ENCODE data around the gene STRIP1. TPM values are rescaled to one million over a fixed set of nuclear protein-coding genes. Genes with fewer than 3 reads are reported as not detected.

Gene STRIP1
- total RNA-seq, 1 donor: 50.3 TPM

DNA sequence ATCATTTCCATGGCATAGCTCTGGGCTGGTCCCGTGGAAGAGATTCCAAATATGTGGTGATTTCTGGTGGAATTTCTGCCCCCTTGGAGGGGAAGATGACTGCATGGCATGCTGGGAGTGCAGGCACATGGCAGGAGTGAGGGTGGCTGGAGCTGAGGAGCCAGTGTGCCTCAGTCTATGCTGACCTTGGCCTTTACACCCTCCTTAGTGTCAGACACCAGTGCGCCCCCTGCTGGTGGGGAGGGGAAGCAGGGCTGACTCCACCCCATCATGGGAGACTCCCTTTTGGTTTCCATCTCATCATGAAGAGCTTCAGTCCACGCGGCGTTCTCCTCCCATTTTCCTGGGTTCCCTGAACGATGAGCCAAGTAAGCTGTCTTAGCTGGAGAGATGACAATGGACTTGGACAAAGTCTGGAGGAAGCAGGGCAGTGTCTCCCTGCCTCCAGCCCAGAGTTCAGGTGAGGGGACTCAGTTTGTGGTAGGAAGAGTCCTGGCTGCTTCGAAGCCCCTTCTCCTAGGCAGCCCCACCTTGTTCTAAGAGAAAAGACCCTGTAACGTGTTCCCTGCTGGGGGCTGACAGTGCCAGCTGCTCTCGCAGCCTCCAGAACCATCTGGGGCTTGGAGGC is 25.7 kb downstream of the STRIP1 start:
- H3K4me3 ChIP-seq (ENCODE audit: low read depth, low read length): no peak overlapping the region
- peak; percentile 16 for DNase-seq (ENCODE audit: low read depth)
- TF ChIP-seq, protein P1, sequence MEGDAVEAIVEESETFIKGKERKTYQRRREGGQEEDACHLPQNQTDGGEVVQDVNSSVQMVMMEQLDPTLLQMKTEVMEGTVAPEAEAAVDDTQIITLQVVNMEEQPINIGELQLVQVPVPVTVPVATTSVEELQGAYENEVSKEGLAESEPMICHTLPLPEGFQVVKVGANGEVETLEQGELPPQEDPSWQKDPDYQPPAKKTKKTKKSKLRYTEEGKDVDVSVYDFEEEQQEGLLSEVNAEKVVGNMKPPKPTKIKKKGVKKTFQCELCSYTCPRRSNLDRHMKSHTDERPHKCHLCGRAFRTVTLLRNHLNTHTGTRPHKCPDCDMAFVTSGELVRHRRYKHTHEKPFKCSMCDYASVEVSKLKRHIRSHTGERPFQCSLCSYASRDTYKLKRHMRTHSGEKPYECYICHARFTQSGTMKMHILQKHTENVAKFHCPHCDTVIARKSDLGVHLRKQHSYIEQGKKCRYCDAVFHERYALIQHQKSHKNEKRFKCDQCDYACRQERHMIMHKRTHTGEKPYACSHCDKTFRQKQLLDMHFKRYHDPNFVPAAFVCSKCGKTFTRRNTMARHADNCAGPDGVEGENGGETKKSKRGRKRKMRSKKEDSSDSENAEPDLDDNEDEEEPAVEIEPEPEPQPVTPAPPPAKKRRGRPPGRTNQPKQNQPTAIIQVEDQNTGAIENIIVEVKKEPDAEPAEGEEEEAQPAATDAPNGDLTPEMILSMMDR (IDR thresholded peaks at IDR 0.05; ENCODE audit: insufficient read depth, low read length): peak; percentile 82

DNA sequence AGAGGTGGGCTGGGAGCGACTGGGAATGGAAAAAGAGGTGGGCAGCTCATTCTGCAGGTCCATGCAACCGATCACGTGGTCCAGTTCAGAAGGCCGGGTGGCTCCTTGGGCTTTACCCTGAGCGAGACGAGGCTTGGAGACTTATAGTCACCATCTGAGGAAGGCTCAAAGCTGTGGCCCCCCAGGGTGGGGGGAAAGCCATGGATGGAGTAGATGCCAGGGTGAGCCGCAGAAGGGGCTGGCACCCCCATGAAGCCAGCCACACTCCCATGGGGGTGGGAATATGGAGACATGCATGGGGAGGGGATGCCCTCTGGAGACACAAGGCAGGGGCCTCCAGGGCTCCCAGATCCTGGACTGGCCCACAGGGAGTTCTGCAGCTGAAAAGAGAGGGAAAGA is 26.2 kb downstream of the STRIP1 start:
- no peak overlapping the region for H3K4me3 ChIP-seq (ENCODE audit: low read depth, low read length)
- DNase-seq (ENCODE audit: low read depth): no peak
- TF ChIP-seq, protein P1 (IDR thresholded peaks at IDR 0.05; ENCODE audit: insufficient read depth, low read length): no peak

DNA sequence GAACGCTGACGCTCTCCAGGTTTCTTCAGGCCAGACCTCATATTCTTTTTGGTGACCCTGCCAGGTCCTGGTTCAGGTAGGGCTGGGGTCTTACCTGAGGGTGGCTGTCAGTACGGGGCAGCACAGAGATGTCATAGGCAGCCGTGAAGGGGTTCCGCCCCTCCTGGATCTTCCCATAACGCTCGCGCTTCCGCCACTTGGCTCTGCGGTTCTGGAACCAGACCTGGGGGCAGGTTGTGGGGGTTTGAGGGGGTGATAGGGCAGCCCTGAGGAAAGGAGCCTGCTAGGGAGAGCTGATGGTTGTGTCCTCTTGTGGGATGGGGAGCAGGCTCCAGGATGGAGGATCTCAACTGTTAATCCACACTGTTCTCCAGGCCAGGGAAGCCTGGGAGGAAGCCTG is 26.9 kb downstream of the STRIP1 start:
- no peak overlapping the region for H3K4me3 ChIP-seq (ENCODE audit: low read depth, low read length)
- TF ChIP-seq, protein P1 (IDR thresholded peaks at IDR 0.05; ENCODE audit: insufficient read depth, low read length): no peak
- DNase-seq (ENCODE audit: low read depth): no peak

DNA sequence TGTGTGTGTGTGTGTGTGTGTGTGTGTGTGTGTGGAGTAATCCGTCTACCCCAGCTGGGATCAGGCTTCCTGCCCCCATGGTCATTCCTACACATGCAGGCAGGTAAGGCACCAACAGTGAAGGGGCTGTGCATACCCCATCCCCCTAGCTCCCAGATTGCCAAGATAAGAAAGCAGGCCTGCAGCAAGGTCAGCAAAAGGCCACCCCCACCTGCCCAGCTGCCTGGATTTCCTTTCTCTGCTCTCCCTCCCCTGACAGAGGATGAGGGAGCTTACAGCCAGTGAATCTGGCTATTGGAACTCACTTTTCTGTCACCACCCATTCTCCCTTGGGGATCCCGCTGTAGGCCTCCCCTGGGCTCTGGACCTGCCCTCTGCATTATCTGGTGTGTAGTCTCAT is 28.2 kb downstream of the STRIP1 start:
- no peak for DNase-seq (ENCODE audit: low read depth)
- H3K4me3 ChIP-seq (ENCODE audit: low read depth, low read length): no peak overlapping the region
- TF ChIP-seq, protein P1 (IDR thresholded peaks at IDR 0.05; ENCODE audit: insufficient read depth, low read length): no peak

DNA sequence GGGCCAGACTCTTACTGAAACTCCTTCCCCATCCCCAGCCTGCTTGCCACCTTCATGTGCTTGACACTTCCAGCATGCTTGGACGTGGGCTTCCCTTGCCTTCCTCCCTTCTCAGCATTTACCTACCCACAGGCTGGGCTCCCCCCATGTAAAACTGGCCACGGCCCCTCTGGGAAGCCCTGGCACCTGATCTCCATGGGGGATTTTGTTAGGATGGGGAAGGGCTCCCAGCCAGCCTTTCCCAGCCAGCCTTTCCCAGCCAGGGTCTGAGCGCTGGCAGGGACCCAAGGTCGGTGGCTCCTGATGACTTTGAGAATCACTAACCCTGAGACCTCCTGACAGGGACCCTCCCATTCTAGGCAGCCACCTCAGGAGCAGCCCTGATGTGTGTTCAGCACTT is 29.4 kb downstream of the STRIP1 start:
- TF ChIP-seq, protein P1 (IDR thresholded peaks at IDR 0.05; ENCODE audit: insufficient read depth, low read length): no peak
- no peak overlapping the region for H3K4me3 ChIP-seq (ENCODE audit: low read depth, low read length)
- no peak for DNase-seq (ENCODE audit: low read depth)

DNA sequence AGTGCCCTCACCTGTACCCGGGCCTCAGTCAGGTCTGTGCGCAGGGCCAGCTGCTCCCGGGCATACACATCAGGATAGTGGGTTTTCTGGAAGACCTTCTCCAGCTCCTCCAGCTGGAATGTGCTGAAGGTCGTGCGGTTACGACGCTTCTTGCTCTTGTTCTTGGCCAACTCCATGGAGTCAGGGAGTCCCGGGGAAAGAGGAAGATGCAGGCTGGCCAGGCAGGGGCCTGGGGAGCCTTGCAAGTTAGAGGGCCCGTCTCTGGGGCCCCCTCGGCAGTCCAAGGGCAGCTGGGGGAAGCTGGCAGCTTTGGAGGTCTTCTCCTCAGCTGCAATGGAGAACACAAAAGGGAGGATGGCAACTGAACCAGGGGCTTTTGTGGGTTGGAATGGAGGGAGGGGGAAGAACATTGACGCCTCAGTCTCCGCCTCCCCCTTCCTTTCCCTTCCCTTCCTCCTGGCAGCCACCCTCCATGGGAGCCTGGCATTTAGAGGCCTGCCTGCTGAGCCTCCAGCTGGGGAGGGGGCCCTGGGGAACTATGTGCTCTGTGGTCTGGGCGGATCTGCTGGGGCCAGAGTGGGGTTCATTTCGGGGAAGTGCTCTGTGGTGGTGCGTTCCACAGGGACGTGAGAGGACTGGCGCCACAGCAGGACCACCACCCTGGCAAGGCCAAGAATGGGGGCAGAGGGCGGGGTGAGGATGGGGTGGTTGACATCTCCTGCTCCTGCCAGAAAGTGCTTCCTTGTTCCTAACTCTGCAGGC is 30.3 kb downstream of the STRIP1 start:
- H3K4me3 ChIP-seq (ENCODE audit: low read depth, low read length): no peak overlapping the region
- no peak for DNase-seq (ENCODE audit: low read depth)
- TF ChIP-seq, protein P1 (IDR thresholded peaks at IDR 0.05; ENCODE audit: insufficient read depth, low read length): no peak

Measured in fibroblast of the aortic adventitia (primary cell).